H9 (cell line): ENCODE measurements around the gene GCAT. TPM values are rescaled to one million over a fixed set of nuclear protein-coding genes. Genes with fewer than 3 reads are reported as not detected.
A peak's percentile ranks its signal among the peaks of the same experiment; 100 is the strongest.

Experiments used
- DNase-seq: peaks from one replicate; pipeline ENCODE4 v3.0.0-alpha.2; 2017
- H2AFZ ChIP-seq: one replicate; pipeline ENCODE4 v1.6.1; 2013; ENCODE audit warnings: mild to moderate bottlenecking, low read length, control low read depth, moderate library complexity
- H2AK5ac ChIP-seq: 2 replicates; pipeline ENCODE4 v1.6.1; 2013; ENCODE audit warnings: low read length, control low read depth, mixed read lengths; ENCODE audit not compliant: insufficient read length
- H2BK120ac ChIP-seq: one replicate; pipeline ENCODE4 v1.6.1; 2013; ENCODE audit warnings: low read depth, mild to moderate bottlenecking, low read length, control low read depth, inconsistent platforms; ENCODE audit not compliant: poor library complexity, severe bottlenecking
- H2BK12ac ChIP-seq: 2 replicates; pipeline ENCODE4 v1.6.1; 2013; ENCODE audit warnings: low read length, control low read depth, mixed read lengths, low read depth; ENCODE audit not compliant: insufficient read length
- H2BK15ac ChIP-seq: 2 replicates; pipeline ENCODE4 v1.6.1; 2013; ENCODE audit warnings: low read depth, low read length, control low read depth
- H2BK20ac ChIP-seq: one replicate; pipeline ENCODE4 v1.6.1; 2013; ENCODE audit warnings: low read depth, mild to moderate bottlenecking, low read length, control low read depth, inconsistent platforms; ENCODE audit not compliant: poor library complexity, severe bottlenecking
- H2BK5ac ChIP-seq: 2 replicates; pipeline ENCODE4 v1.6.1; 2013; ENCODE audit warnings: low read length, control low read depth, mixed read lengths; ENCODE audit not compliant: insufficient read length
- H3K14ac ChIP-seq: 2 replicates; pipeline ENCODE4 v1.6.1; 2013; ENCODE audit warnings: low read length, control low read depth; ENCODE audit not compliant: insufficient read depth
- H3K18ac ChIP-seq: 2 replicates; pipeline ENCODE4 v1.6.1; 2013; ENCODE audit warnings: low read depth, mild to moderate bottlenecking, mixed read lengths, low read length, control low read depth; ENCODE audit not compliant: insufficient read length
- H3K23ac ChIP-seq: 2 replicates; pipeline ENCODE4 v1.6.1; 2013; ENCODE audit warnings: low read length, control low read depth, mixed read lengths, low read depth; ENCODE audit not compliant: insufficient read length
- H3K23me2 ChIP-seq: 2 replicates; pipeline ENCODE4 v1.6.1; 2013; ENCODE audit warnings: low read depth, mild to moderate bottlenecking, mixed read lengths, low read length, control low read depth; ENCODE audit not compliant: insufficient read length, poor library complexity, severe bottlenecking
- H3K27ac ChIP-seq: 2 replicates; pipeline ENCODE4 v1.5.1; 2013; ENCODE audit warnings: low read length, control low read depth, mixed read lengths, low read depth; ENCODE audit not compliant: insufficient read length
- H3K27me3 ChIP-seq: 2 replicates; pipeline ENCODE4 v1.6.1; 2013; ENCODE audit warnings: low read length, control low read depth, inconsistent platforms; ENCODE audit not compliant: insufficient read depth
- H3K4ac ChIP-seq: 2 replicates; pipeline ENCODE4 v1.6.1; 2013; ENCODE audit warnings: low read depth, mild to moderate bottlenecking, control low read depth, inconsistent platforms, low read length, moderate library complexity
- H3K4me1 ChIP-seq: 2 replicates; pipeline ENCODE4 v1.6.1; 2013; ENCODE audit warnings: low read length, control low read depth, inconsistent platforms; ENCODE audit not compliant: insufficient read depth
- H3K4me2 ChIP-seq: 2 replicates; pipeline ENCODE4 v1.6.1; 2013; ENCODE audit warnings: low read length, control low read depth, mixed read lengths; ENCODE audit not compliant: insufficient read length, insufficient read depth
- H3K56ac ChIP-seq: 2 replicates; pipeline ENCODE4 v1.6.1; 2013; ENCODE audit warnings: low read depth, mild to moderate bottlenecking, mixed read lengths, low read length, control low read depth; ENCODE audit not compliant: insufficient read length
- H3K79me1 ChIP-seq: 2 replicates; pipeline ENCODE4 v1.6.1; 2013; ENCODE audit warnings: low read depth, mild to moderate bottlenecking, moderate library complexity, low read length, control low read depth, inconsistent platforms; ENCODE audit not compliant: insufficient read depth, poor library complexity, severe bottlenecking
- H3K79me2 ChIP-seq: 2 replicates; pipeline ENCODE4 v1.6.1; 2013; ENCODE audit warnings: low read length, control low read depth, inconsistent platforms; ENCODE audit not compliant: insufficient read depth
- H3K9ac ChIP-seq: 2 replicates; pipeline ENCODE4 v1.6.1; 2013; ENCODE audit warnings: low read length, control low read depth, mixed read lengths; ENCODE audit not compliant: insufficient read length; ENCODE audit errors: extremely low read depth
- H3K9me3 ChIP-seq: one replicate; pipeline ENCODE4 v1.6.1; 2013; ENCODE audit warnings: low read depth, low read length, inconsistent platforms; ENCODE audit not compliant: control insufficient read depth
- H3T11ph ChIP-seq: one replicate; pipeline ENCODE4 v1.6.1; 2013; ENCODE audit warnings: mild to moderate bottlenecking, low read length, control low read depth, inconsistent platforms
- H4K20me1 ChIP-seq: one replicate; pipeline ENCODE4 v1.6.1; 2013; ENCODE audit not compliant: control insufficient read depth, insufficient read length, insufficient read depth
- H4K5ac ChIP-seq: 2 replicates; pipeline ENCODE4 v1.6.1; 2013; ENCODE audit warnings: low read depth, mild to moderate bottlenecking, mixed read lengths, low read length, control low read depth; ENCODE audit not compliant: insufficient read length
- H4K8ac ChIP-seq: replicated peaks from 2 replicates; pipeline ENCODE4 v1.6.1; 2013; ENCODE audit warnings: low read length, control low read depth, mixed read lengths, low read depth; ENCODE audit not compliant: insufficient read length
- H4K91ac ChIP-seq: 2 replicates; pipeline ENCODE4 v1.6.1; 2013; ENCODE audit warnings: low read depth, mild to moderate bottlenecking, moderate library complexity, mixed read lengths, low read length, control low read depth; ENCODE audit not compliant: insufficient read length
- H3K27ac Mint-ChIP-seq, 3 experiments: 2 replicates in 2 of 3; 3 replicates in 1 of 3; pipeline ENCODE4 v1.8.0; 2020 to 2021; ENCODE audit warnings: mixed read lengths in 3 of 3, mild to moderate bottlenecking in 1 of 3, moderate library complexity in 1 of 3
- H3K27me3 Mint-ChIP-seq: 2 replicates; pipeline ENCODE4 v1.8.0; 2021; ENCODE audit warnings: low read depth, mild to moderate bottlenecking, moderate library complexity, mixed read lengths
- H3K36me3 Mint-ChIP-seq, 3 experiments: 2 replicates in 2 of 3; 3 replicates in 1 of 3; pipeline ENCODE4 v1.8.0; 2020 to 2021; ENCODE audit warnings: low read depth in 3 of 3, mixed read lengths in 3 of 3; ENCODE audit not compliant: insufficient read depth in 1 of 3
- H3K4me1 Mint-ChIP-seq, 2 experiments: 2 replicates each; pipeline ENCODE4 v1.8.0; 2020; ENCODE audit warnings: mixed read lengths in 2 of 2
- H3K4me3 Mint-ChIP-seq, 2 experiments: 2 replicates in 1 of 2; 3 replicates in 1 of 2; pipeline ENCODE4 v1.8.0; 2020 to 2021; ENCODE audit warnings: mild to moderate bottlenecking in 2 of 2, mixed read lengths in 2 of 2, moderate library complexity in 1 of 2
- H3K9me3 Mint-ChIP-seq, 2 experiments: 2 replicates in 1 of 2; 3 replicates in 1 of 2; pipeline ENCODE4 v1.8.0; 2020; ENCODE audit warnings: mild to moderate bottlenecking in 2 of 2, mixed read lengths in 2 of 2, moderate library complexity in 1 of 2
- WGBS: extraction: QIAGEN DNeasy Blood & Tissue Kit; methylation state at CpG from one replicate; pipeline ENCODE4 v1.1.7; 2013; ENCODE audit warnings: missing lambda C conversion rate, low lambda C conversion rate, mixed read lengths; ENCODE audit not compliant: insufficient read length; ENCODE audit errors: extremely low coverage; 5-methylcytosine and 5-hydroxymethylcytosine counted together
- total RNA-seq: library from RNA; stranded (reverse); gene quantifications from 2 replicates; pipeline ENCODE4 v1.2.1, GENCODE V29; 2021
- TF ChIP-seq, protein P1 (sequence below): fragments of 200-600 bp; sonication (generic); conservative IDR thresholded peaks from 3 replicates; pipeline ENCODE4 v1.8.0; 2021; ENCODE audit warnings: antibody characterized with exemption, mild to moderate bottlenecking

GCAT gene
- total RNA-seq, 1 experiment from 2014 or later = 26.9 TPM

DNA sequence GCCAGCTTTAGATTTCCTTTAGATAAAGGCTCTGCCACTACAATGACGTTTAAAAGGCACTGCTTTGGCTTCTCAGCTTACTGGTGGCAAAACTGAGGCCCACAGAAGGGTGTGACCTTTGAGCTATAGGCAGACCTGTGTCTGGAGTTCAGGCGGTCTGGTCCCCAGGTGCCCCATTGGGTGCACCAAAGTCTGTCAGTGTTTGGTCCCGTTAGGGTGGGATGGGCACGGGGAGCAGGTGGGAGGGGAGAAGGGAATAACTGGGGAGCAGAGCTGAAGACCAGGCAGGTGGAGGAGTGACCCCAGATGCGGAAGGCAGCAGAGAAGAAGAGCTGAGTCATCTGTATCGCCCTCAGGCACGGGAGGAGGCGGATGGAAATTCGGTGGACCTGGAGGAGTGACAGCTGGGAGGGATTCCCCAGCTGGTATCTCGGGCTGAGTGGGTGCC lies 45.3 kb upstream of the GCAT start:
- no peak for DNase-seq
- H3K27ac Mint-ChIP-seq = peak overlapping the region in 2 of 3 experiments; percentile 28 to 82; a peak in 2 of 7 replicates
- H3K79me1 ChIP-seq = no peaks in the 10 kb centered on the region
- H2BK15ac ChIP-seq = no peak overlapping the region
- H3K27me3 ChIP-seq = no peaks in the 10 kb centered on the region; the same call in 1 of the 2 replicates
- H3K4me1 Mint-ChIP-seq = 0 out of 4 replicates have a peak, but pooled peaks cover 0 to 3% of the 10 kb centered on the region in 2 experiments
- peaks cover 9 to 57% (median 54%) of the 10 kb centered on the region in 3 experiments; a peak in 6 of 7 replicates for H3K36me3 Mint-ChIP-seq
- no CpG with 5 or more reads among the region's 10 CpGs for WGBS
- H4K8ac ChIP-seq = no peak overlapping the region
- H3K56ac ChIP-seq = no peak overlapping the region
- no peak overlapping the region for H3K18ac ChIP-seq
- H4K20me1 ChIP-seq = no peaks in the 10 kb centered on the region
- no peaks in the 10 kb centered on the region for H3K4me1 ChIP-seq
- H3T11ph ChIP-seq = no peak overlapping the region
- no peaks in the 10 kb centered on the region for H3K9me3 ChIP-seq
- no peak overlapping the region for H3K27ac ChIP-seq
- peaks cover 3% of the 10 kb centered on the region for H3K27me3 Mint-ChIP-seq
- H2BK120ac ChIP-seq = no peak overlapping the region
- TF ChIP-seq, protein P1, sequence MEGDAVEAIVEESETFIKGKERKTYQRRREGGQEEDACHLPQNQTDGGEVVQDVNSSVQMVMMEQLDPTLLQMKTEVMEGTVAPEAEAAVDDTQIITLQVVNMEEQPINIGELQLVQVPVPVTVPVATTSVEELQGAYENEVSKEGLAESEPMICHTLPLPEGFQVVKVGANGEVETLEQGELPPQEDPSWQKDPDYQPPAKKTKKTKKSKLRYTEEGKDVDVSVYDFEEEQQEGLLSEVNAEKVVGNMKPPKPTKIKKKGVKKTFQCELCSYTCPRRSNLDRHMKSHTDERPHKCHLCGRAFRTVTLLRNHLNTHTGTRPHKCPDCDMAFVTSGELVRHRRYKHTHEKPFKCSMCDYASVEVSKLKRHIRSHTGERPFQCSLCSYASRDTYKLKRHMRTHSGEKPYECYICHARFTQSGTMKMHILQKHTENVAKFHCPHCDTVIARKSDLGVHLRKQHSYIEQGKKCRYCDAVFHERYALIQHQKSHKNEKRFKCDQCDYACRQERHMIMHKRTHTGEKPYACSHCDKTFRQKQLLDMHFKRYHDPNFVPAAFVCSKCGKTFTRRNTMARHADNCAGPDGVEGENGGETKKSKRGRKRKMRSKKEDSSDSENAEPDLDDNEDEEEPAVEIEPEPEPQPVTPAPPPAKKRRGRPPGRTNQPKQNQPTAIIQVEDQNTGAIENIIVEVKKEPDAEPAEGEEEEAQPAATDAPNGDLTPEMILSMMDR = no peak
- H4K91ac ChIP-seq = no peak overlapping the region
- H2BK20ac ChIP-seq = no peak overlapping the region
- no peak overlapping the region for H3K9ac ChIP-seq
- H2BK5ac ChIP-seq = no peak overlapping the region
- H3K9me3 Mint-ChIP-seq = no peaks in the 10 kb centered on the region
- H2AFZ ChIP-seq = no peak overlapping the region
- H3K4me2 ChIP-seq = no peak overlapping the region
- no peak overlapping the region for H3K4ac ChIP-seq
- no peaks in the 10 kb centered on the region for H3K23me2 ChIP-seq
- H3K4me3 Mint-ChIP-seq = no peak overlapping the region
- H3K14ac ChIP-seq = no peak overlapping the region
- no peak overlapping the region for H2BK12ac ChIP-seq
- H2AK5ac ChIP-seq = no peak overlapping the region
- no peak overlapping the region for H3K23ac ChIP-seq
- H4K5ac ChIP-seq = no peak overlapping the region
- no peaks in the 10 kb centered on the region for H3K79me2 ChIP-seq
